ENCODE results near the gene CRYZL1.
A peak's percentile ranks its signal among the peaks of the same experiment; 100 is the strongest.
"Not testable (repeated sequence)": the region's sequence is repeated elsewhere in the genome, so short reads cannot be mapped to it uniquely, and the experiment has no call there.

CRYZL1 gene

GRCh38 chr21:33641352-33642026 is at the start of gene CRYZL1:
TSS of gene CRYZL1 (minus strand) at chr21:33641741. CDS start at chr21:33631551, 10,190 bp downstream.
- peak; percentile 100 for DNase-seq

GRCh38 chr21:33690874-33691273 is 49.3 kb upstream of the CRYZL1 start:
- no peak for DNase-seq

GRCh38 chr21:33688353-33688752 is 46.8 kb upstream of the CRYZL1 start:
- no peak for DNase-seq

- no peak for DNase-seq
Measured at GRCh38 chr21:33687634-33688033, 46.1 kb upstream of the CRYZL1 start.

- DNase-seq, result no peak
Measured at GRCh38 chr21:33686386-33686785, 44.8 kb upstream of the CRYZL1 start.

GRCh38 chr21:33685613-33686197 is 44.2 kb upstream of the CRYZL1 start:
- no peak for DNase-seq

GRCh38 chr21:33684923-33685560 is 43.5 kb upstream of the CRYZL1 start:
- no peak for DNase-seq

- no peak for DNase-seq
Measured at GRCh38 chr21:33684068-33684467, 42.5 kb upstream of the CRYZL1 start.

- DNase-seq, result no peak
Measured at GRCh38 chr21:33682992-33683627, 41.6 kb upstream of the CRYZL1 start.

GRCh38 chr21:33680870-33681269 is 39.3 kb upstream of the CRYZL1 start:
- DNase-seq, result no peak

- DNase-seq, result no peak
Measured at GRCh38 chr21:33677450-33677849, 35.9 kb upstream of the CRYZL1 start.

- DNase-seq, result not testable (repeated sequence)
Measured at GRCh38 chr21:33676666-33677065, 35.1 kb upstream of the CRYZL1 start.

- DNase-seq, result no peak
Measured at GRCh38 chr21:33674226-33674625, 32.7 kb upstream of the CRYZL1 start.

GRCh38 chr21:33673473-33673872 is 31.9 kb upstream of the CRYZL1 start:
- DNase-seq, result no peak

GRCh38 chr21:33670076-33670978 is 28.8 kb upstream of the CRYZL1 start:
- no peak for DNase-seq

GRCh38 chr21:33668620-33669019 is 27.1 kb upstream of the CRYZL1 start:
- DNase-seq, result no peak

GRCh38 chr21:33668180-33668579 is 26.6 kb upstream of the CRYZL1 start:
- no peak for DNase-seq

- DNase-seq, result no peak
Measured at GRCh38 chr21:33667636-33668035, 26.1 kb upstream of the CRYZL1 start.

GRCh38 chr21:33666153-33666552 is 24.6 kb upstream of the CRYZL1 start:
- DNase-seq, result no peak

- DNase-seq, result no peak
Measured at GRCh38 chr21:33664135-33664534, 22.6 kb upstream of the CRYZL1 start.

GRCh38 chr21:33663241-33663640 is 21.7 kb upstream of the CRYZL1 start:
- DNase-seq, result no peak

GRCh38 chr21:33662046-33662445 is 20.5 kb upstream of the CRYZL1 start:
- DNase-seq, result no peak

GRCh38 chr21:33661146-33661545 is 19.6 kb upstream of the CRYZL1 start:
- DNase-seq, result no peak

Measured in stimulated activated CD4-positive, alpha-beta T cell treated with anti-CD3 and anti-CD28 coated beads, Interleukin-2, amount 100 ng/mL, for 24 hours (primary cell).